A673 (cell line): ENCODE measurements around the gene SUSD2. TPM values are rescaled to one million over a fixed set of nuclear protein-coding genes. Genes with fewer than 3 reads are reported as not detected.

Source experiments
- BruUV-seq: library from RNA; stranded (reverse); fragments of 400-500 nt; replicated peaks from 2 replicates; lab custom pipeline; 2021; lab: Mats Ljungman, UMichigan
- CTCF ChIA-PET: fragments of 300-600 bp; sonication (Branson Sonifier 250); formaldehyde crosslinking; loops from one replicate; lab custom pipeline; 2022; ENCODE audit warnings: antibody characterized with exemption; lab: Charles Lee
- POLR2A ChIA-PET: fragments of 300-600 bp; sonication (Branson Sonifier 250); formaldehyde crosslinking; loops from one replicate; lab custom pipeline; 2022; ENCODE audit warnings: antibody characterized with exemption; ENCODE audit not compliant: low non-redundant PET; lab: Charles Lee
- DNase-seq: peaks from one replicate; pipeline ENCODE4 v3.0.0-alpha.2; 2015; ENCODE audit warnings: low spot score
- H3K27ac ChIP-seq: fragments of 200-600 bp; sonication (generic); 2 replicates; pipeline ENCODE4 v1.5.1; 2016; ENCODE audit warnings: mixed run types, low read depth, mild to moderate bottlenecking, mixed read lengths, antibody characterized with exemption, low read length; ENCODE audit not compliant: poor library complexity, severe bottlenecking
- H3K27me3 ChIP-seq: fragments of 200-600 bp; sonication (generic); replicated peaks from 2 replicates; pipeline ENCODE4 v1.6.1; 2017; ENCODE audit warnings: mixed run types, low read depth, mild to moderate bottlenecking, mixed read lengths, antibody characterized with exemption, low read length; ENCODE audit not compliant: insufficient read depth, poor library complexity
- H3K36me3 ChIP-seq: fragments of 200-600 bp; sonication (generic); 2 replicates; pipeline ENCODE4 v1.6.1; 2016; ENCODE audit warnings: mixed run types, mild to moderate bottlenecking, mixed read lengths, antibody characterized with exemption, low read length; ENCODE audit not compliant: insufficient read depth, poor library complexity, severe bottlenecking
- H3K4me1 ChIP-seq: fragments of 200-600 bp; sonication (generic); 2 replicates; pipeline ENCODE4 v1.6.1; 2017; ENCODE audit warnings: mixed run types, mild to moderate bottlenecking, mixed read lengths, antibody characterized with exemption, low read length; ENCODE audit not compliant: insufficient read depth, poor library complexity, severe bottlenecking
- H3K4me3 ChIP-seq: fragments of 200-600 bp; sonication (generic); 2 replicates; pipeline ENCODE4 v1.5.1; 2016; ENCODE audit warnings: low read depth, mixed run types, mild to moderate bottlenecking, mixed read lengths, low read length; ENCODE audit not compliant: poor library complexity, severe bottlenecking
- H3K9me3 ChIP-seq: fragments of 200-600 bp; sonication (generic); 2 replicates; pipeline ENCODE4 v1.6.1; 2016; ENCODE audit warnings: mixed run types, low read depth, mild to moderate bottlenecking, mixed read lengths, antibody characterized with exemption, low read length; ENCODE audit not compliant: poor library complexity, severe bottlenecking
- EZH2 ChIP-seq: fragments of 200-600 bp; sonication (generic); IDR thresholded peaks from 2 replicates; pipeline ENCODE4 v1.6.1; 2017; ENCODE audit warnings: borderline replicate concordance, low read depth, mild to moderate bottlenecking, mixed read lengths, antibody characterized with exemption, low read length; ENCODE audit not compliant: poor library complexity, severe bottlenecking
- intact Hi-C: fragments of 100-400 bp; cut with micrococcal nuclease; formaldehyde crosslinking; loops from one replicate; pipeline ENCODE4 v1.10.0; 2022; ENCODE audit not compliant: unreplicated experiment
- total RNA-seq: library from RNA; stranded (reverse); gene quantifications from 2 replicates; pipeline ENCODE4 v1.2.3, GENCODE V29; 2021
- TF ChIP-seq, protein P1 (sequence below): fragments of 300-800, 200-600 bp; sonication (generic); conservative IDR thresholded peaks from 2 replicates; pipeline ENCODE4 v1.5.1; 2017; ENCODE audit warnings: low read depth, mild to moderate bottlenecking, antibody characterized with exemption, low read length, moderate library complexity, mixed read lengths

Gene SUSD2
- total RNA-seq, 1 experiment from 2014 or later: 1.3 TPM

- Histone ChIP-seq H3K9me3 (no peaks in the 10 kb centered on the region), H3K4me3 (no peak overlapping the region), H3K4me1 (no peaks in the 10 kb centered on the region), H3K27ac (no peak overlapping the region), H3K36me3 (no peaks in the 10 kb centered on the region), H3K27me3 (no peaks in the 10 kb centered on the region)
- DNase-seq: no peak
- intact Hi-C loops: no loop called here
- BruUV-seq: no TSS peak
- no peak for TF ChIP-seq EZH2
- TF ChIP-seq, protein P1, sequence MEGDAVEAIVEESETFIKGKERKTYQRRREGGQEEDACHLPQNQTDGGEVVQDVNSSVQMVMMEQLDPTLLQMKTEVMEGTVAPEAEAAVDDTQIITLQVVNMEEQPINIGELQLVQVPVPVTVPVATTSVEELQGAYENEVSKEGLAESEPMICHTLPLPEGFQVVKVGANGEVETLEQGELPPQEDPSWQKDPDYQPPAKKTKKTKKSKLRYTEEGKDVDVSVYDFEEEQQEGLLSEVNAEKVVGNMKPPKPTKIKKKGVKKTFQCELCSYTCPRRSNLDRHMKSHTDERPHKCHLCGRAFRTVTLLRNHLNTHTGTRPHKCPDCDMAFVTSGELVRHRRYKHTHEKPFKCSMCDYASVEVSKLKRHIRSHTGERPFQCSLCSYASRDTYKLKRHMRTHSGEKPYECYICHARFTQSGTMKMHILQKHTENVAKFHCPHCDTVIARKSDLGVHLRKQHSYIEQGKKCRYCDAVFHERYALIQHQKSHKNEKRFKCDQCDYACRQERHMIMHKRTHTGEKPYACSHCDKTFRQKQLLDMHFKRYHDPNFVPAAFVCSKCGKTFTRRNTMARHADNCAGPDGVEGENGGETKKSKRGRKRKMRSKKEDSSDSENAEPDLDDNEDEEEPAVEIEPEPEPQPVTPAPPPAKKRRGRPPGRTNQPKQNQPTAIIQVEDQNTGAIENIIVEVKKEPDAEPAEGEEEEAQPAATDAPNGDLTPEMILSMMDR: no peak
- POLR2A ChIA-PET: no interaction called here
- CTCF ChIA-PET: no interaction called here
These were observed 44.7 kb downstream of the SUSD2 start for GRCh38 chr22:24225951-24226350.

DNA sequence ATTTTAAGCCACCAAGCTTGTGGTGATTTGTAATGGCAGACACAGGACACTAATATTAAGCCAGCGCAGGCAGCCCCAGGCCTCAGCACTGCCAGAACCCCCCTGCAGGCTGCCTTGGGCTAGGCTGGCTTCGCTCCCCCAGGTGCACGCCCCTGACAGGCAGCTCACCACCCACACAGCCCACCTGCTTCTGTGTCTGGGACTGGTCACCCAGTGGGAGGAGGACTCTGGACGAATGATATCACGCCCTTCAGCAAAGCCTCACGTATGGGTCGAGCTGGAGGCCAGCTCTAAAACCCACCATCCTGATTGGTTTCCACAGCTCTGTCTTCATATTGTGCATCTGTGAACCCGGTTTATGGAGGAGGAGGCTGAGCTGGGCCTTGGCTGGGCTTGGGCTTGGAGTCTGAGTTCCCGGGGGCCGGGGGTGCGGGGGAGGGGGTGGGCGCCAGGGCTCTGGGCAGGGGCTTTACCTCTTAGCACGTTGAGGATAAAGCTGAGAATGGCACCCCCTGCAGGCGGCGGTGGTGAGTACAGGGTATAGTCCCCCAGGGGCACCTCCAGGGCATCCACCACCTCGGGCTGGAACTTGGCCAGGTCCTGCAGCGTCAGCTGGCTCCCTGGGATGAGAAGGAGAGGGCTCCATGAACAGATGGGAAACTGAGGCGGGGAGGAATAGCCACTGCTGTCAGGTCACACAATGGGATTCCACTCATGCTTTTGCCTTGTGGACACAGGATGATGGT lies 49.8 kb downstream of the SUSD2 start:
- peak; percentile 53 for DNase-seq
- no TSS peak for BruUV-seq
- H3K4me1 ChIP-seq: no peaks in the 10 kb centered on the region
- TF ChIP-seq, protein P1: peak; percentile 56
- no peak for TF ChIP-seq EZH2
- no peak overlapping the region for H3K4me3 ChIP-seq
- no peaks in the 10 kb centered on the region for H3K36me3 ChIP-seq
- ChIA-PET CTCF (interaction anchor here (0.6 to 1.3 kb wide), 7 partner anchors 16 to 275 kb away, joined by 3 to 8 read pairs (median 3); no protein-coding TSS in a partner anchor), POLR2A (no interaction called here)
- H3K9me3 ChIP-seq: no peaks in the 10 kb centered on the region
- no peaks in the 10 kb centered on the region for H3K27me3 ChIP-seq
- no peak overlapping the region for H3K27ac ChIP-seq
- intact Hi-C loops: no loop called here

DNA sequence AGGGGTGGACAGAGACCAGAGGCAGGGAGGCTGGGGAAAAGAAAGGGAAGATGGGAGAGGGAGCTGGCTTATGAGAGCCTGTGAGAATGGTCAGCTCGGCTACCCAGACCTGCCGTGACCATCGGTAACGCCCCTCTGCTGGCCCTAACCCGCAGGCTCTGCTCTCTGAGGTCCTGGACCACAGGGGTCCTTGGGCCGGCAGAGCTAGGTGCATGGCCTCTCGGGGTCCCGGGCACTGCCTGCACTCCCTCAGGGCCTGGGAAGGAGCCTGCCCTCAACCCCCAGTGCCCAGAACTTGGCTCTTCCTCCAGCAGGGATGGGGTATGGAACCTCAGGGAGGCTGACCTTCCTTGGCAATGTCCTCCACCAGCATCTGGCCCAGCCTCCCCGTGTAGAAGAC lies 50.4 kb downstream of the SUSD2 start:
- no peak overlapping the region for H3K27ac ChIP-seq
- intact Hi-C loops: no loop called here
- no peaks in the 10 kb centered on the region for H3K9me3 ChIP-seq
- no peaks in the 10 kb centered on the region for H3K36me3 ChIP-seq
- no peaks in the 10 kb centered on the region for H3K4me1 ChIP-seq
- H3K4me3 ChIP-seq: no peak overlapping the region
- no peak for DNase-seq
- no TSS peak for BruUV-seq
- CTCF ChIA-PET: interaction anchor here (1.0 to 1.3 kb wide), 4 partner anchors 16 to 276 kb away, joined by 3 to 8 read pairs (median 4); no protein-coding TSS in a partner anchor
- H3K27me3 ChIP-seq: no peaks in the 10 kb centered on the region
- POLR2A ChIA-PET: no interaction called here
- TF ChIP-seq, protein P1: no peak
- no peak for TF ChIP-seq EZH2
